ENCODE measurements around the gene CCT8L2.
"Not testable (repeated sequence)": the region's sequence is repeated elsewhere in the genome, so short reads cannot be mapped to it uniquely, and the experiment has no call there.

Gene CCT8L2

GRCh38 chr22:16595251-16595650, 2.6 kb upstream of the CCT8L2 start:
- H3K27ac ChIP-seq (ENCODE audit: low read depth, low read length); H3K4me1 ChIP-seq (ENCODE audit: control insufficient read depth in 5 of 5, insufficient read depth in 5 of 5, low read length in 5 of 5); H3K9ac ChIP-seq (ENCODE audit: low read length in 5 of 5); H3K27me3 ChIP-seq (ENCODE audit: control insufficient read depth in 5 of 5, insufficient read depth in 4 of 5, low read length in 5 of 5); H3K36me3 ChIP-seq (ENCODE audit: control insufficient read depth in 5 of 5, insufficient read depth in 5 of 5, low read length in 5 of 5); H3K4me3 ChIP-seq (ENCODE audit: low read depth in 1 of 5, low read length in 5 of 5); H3K9me3 ChIP-seq (ENCODE audit: control insufficient read depth in 5 of 5, low read length in 5 of 5): not testable (repeated sequence)

GRCh38 chr22:16594026-16594425, 1.4 kb upstream of the CCT8L2 start:
- Histone ChIP-seq H3K27ac (ENCODE audit: low read depth, low read length) (no peak overlapping the region), H3K36me3 (ENCODE audit: control insufficient read depth in 5 of 5, insufficient read depth in 5 of 5, low read length in 5 of 5) (no peaks in the 10 kb centered on the region), H3K4me3 (ENCODE audit: low read depth in 1 of 5, low read length in 5 of 5) (no peak overlapping the region), H3K9ac (ENCODE audit: low read length in 5 of 5) (no peak overlapping the region), H3K9me3 (ENCODE audit: control insufficient read depth in 5 of 5, low read length in 5 of 5) (no peaks in the 10 kb centered on the region), H3K4me1 (ENCODE audit: control insufficient read depth in 5 of 5, insufficient read depth in 5 of 5, low read length in 5 of 5) (no peaks in the 10 kb centered on the region), H3K27me3 (ENCODE audit: control insufficient read depth in 5 of 5, insufficient read depth in 4 of 5, low read length in 5 of 5) (no peaks in the 10 kb centered on the region)

DNA sequence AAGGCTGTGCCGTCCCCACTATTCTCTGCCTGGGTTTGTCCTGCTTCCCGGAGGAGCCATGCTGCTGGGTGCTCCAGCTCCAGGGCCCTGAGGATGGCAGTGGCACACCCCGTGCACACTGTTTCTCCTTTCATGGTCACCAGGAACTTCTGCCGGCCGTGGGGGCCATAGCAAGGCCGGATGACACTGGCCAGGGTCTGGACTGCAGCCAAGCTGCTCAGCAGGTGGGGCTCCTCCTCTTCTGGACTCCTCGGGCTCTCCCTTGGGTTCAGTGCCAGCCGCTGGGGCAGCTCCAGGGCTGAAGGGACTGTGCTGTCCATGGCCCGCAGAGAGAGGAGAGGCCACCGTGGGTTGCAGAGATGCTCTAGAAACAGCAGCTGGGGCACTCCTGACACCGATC, 379 bp downstream of the CCT8L2 start:
- not testable (repeated sequence) for H3K27me3 ChIP-seq (ENCODE audit: control insufficient read depth in 5 of 5, insufficient read depth in 4 of 5, low read length in 5 of 5); H3K36me3 ChIP-seq (ENCODE audit: control insufficient read depth in 5 of 5, insufficient read depth in 5 of 5, low read length in 5 of 5); H3K27ac ChIP-seq (ENCODE audit: low read depth, low read length); H3K4me3 ChIP-seq (ENCODE audit: low read depth in 1 of 5, low read length in 5 of 5); H3K9me3 ChIP-seq (ENCODE audit: control insufficient read depth in 5 of 5, low read length in 5 of 5); H3K9ac ChIP-seq (ENCODE audit: low read length in 5 of 5); H3K4me1 ChIP-seq (ENCODE audit: control insufficient read depth in 5 of 5, insufficient read depth in 5 of 5, low read length in 5 of 5)

DNA sequence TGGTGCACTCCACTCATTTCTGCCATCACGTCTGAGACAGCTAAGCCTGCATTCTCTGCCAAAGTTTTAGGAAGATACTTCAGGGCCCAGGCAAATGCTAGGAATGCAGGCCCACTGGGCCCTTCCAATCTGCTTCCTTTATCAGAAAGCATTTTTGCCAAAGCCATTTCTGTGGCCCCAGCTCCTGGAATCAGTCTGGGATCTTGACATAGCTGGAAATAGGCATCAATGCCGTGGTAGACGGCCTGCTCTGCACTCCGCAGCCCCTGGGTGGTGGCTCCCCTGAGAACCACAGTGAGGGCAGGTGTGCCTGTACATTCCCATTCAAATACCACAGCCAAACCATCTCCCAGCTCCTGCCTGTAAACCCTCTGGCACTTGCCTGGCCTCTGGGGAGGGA, 1.5 kb downstream of the CCT8L2 start:
- not testable (repeated sequence) for H3K4me1 ChIP-seq (ENCODE audit: control insufficient read depth in 5 of 5, insufficient read depth in 5 of 5, low read length in 5 of 5); H3K4me3 ChIP-seq (ENCODE audit: low read depth in 1 of 5, low read length in 5 of 5); H3K36me3 ChIP-seq (ENCODE audit: control insufficient read depth in 5 of 5, insufficient read depth in 5 of 5, low read length in 5 of 5); H3K9ac ChIP-seq (ENCODE audit: low read length in 5 of 5); H3K27ac ChIP-seq (ENCODE audit: low read depth, low read length); H3K27me3 ChIP-seq (ENCODE audit: control insufficient read depth in 5 of 5, insufficient read depth in 4 of 5, low read length in 5 of 5); H3K9me3 ChIP-seq (ENCODE audit: control insufficient read depth in 5 of 5, low read length in 5 of 5)

- Histone ChIP-seq H3K27me3 (ENCODE audit: control insufficient read depth in 5 of 5, insufficient read depth in 4 of 5, low read length in 5 of 5) (no peaks in the 10 kb centered on the region), H3K36me3 (ENCODE audit: control insufficient read depth in 5 of 5, insufficient read depth in 5 of 5, low read length in 5 of 5) (no peaks in the 10 kb centered on the region), H3K27ac (ENCODE audit: low read depth, low read length) (no peak overlapping the region), H3K9me3 (ENCODE audit: control insufficient read depth in 5 of 5, low read length in 5 of 5) (no peaks in the 10 kb centered on the region), H3K4me1 (ENCODE audit: control insufficient read depth in 5 of 5, insufficient read depth in 5 of 5, low read length in 5 of 5) (no peaks in the 10 kb centered on the region), H3K9ac (ENCODE audit: low read length in 5 of 5) (no peak overlapping the region), H3K4me3 (ENCODE audit: low read depth in 1 of 5, low read length in 5 of 5) (no peak overlapping the region)
Observed at GRCh38 chr22:16586991-16587390, 5.6 kb downstream of the CCT8L2 start.

DNA sequence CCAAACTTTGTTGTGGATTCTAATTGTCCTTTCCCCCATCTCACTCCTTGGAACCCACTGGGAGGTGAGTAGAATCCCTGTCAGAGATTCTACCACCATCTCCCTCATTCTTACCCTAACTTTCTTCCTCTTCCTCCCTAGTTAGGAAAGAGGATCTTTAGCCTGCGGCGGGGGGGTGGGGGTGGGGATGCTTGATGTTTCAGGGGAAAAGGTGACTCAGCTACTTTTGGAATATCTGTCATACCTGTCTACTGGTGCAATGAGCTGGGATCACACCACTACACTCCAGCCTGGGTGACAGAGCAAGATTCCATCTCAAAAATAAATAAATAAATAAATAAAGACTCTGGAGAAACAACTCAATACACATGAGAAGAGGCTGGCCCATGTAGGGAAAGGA, 6.4 kb downstream of the CCT8L2 start:
- Histone ChIP-seq H3K36me3 (ENCODE audit: control insufficient read depth in 5 of 5, insufficient read depth in 5 of 5, low read length in 5 of 5) (no peaks in the 10 kb centered on the region), H3K27me3 (ENCODE audit: control insufficient read depth in 5 of 5, insufficient read depth in 4 of 5, low read length in 5 of 5) (no peaks in the 10 kb centered on the region), H3K27ac (ENCODE audit: low read depth, low read length) (no peak overlapping the region), H3K9ac (ENCODE audit: low read length in 5 of 5) (no peak overlapping the region), H3K9me3 (ENCODE audit: control insufficient read depth in 5 of 5, low read length in 5 of 5) (no peaks in the 10 kb centered on the region), H3K4me3 (ENCODE audit: low read depth in 1 of 5, low read length in 5 of 5) (no peak overlapping the region), H3K4me1 (ENCODE audit: control insufficient read depth in 5 of 5, insufficient read depth in 5 of 5, low read length in 5 of 5) (no peaks in the 10 kb centered on the region)

DNA sequence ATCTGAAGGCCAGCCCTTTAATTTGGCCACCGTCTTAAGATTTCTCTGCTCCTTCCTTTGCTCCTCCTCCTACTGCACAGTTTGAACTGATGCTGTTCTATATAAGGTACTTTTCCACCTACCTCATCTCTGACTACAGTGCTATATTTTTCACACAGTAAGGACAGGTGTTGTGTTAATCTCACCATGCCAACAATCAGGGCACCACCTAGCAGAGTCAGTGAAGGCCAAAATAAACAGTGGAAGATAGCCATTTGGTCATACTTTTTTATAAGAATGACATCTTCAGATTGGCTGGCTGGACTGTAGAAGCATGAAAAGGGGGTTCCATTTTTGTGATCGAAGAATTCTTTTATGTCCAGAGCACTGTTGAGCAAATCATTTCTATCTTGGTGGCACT, 11.7 kb downstream of the CCT8L2 start:
- not testable (repeated sequence) for H3K4me1 ChIP-seq (ENCODE audit: control insufficient read depth in 5 of 5, insufficient read depth in 5 of 5, low read length in 5 of 5); H3K9me3 ChIP-seq (ENCODE audit: control insufficient read depth in 5 of 5, low read length in 5 of 5); H3K36me3 ChIP-seq (ENCODE audit: control insufficient read depth in 5 of 5, insufficient read depth in 5 of 5, low read length in 5 of 5); H3K9ac ChIP-seq (ENCODE audit: low read length in 5 of 5); H3K27me3 ChIP-seq (ENCODE audit: control insufficient read depth in 5 of 5, insufficient read depth in 4 of 5, low read length in 5 of 5); H3K4me3 ChIP-seq (ENCODE audit: low read depth in 1 of 5, low read length in 5 of 5); H3K27ac ChIP-seq (ENCODE audit: low read depth, low read length)

DNA sequence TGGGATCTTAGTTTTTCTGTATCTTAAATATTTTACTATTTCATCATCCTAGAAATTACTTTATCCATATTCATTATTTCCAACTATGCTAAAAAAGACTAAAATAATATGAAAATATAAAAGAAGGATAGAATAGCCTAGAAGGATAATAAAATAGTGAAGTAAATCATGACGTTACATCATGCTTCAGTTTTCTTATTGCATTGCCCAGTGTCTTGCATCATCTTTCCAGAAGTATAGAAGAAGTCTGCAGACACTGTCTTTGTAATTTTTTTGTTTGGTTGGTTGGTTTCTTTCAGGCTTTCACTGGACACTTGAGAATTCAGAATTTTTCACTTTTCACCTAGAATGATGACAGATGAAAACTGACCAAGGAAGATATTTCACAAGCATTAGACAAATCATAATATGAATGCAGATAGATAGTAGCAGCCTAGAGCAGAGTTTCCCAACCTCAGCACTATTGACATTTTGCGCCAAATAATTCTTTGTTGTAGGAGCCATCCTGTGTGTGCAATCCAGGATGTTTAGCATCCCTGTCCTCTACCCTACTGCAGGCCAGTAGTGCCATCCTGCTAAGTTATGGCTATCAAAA, 23.3 kb downstream of the CCT8L2 start:
- not testable (repeated sequence) for H3K27me3 ChIP-seq (ENCODE audit: control insufficient read depth in 5 of 5, insufficient read depth in 4 of 5, low read length in 5 of 5); H3K9ac ChIP-seq (ENCODE audit: low read length in 5 of 5); H3K36me3 ChIP-seq (ENCODE audit: control insufficient read depth in 5 of 5, insufficient read depth in 5 of 5, low read length in 5 of 5); H3K4me3 ChIP-seq (ENCODE audit: low read depth in 1 of 5, low read length in 5 of 5); H3K27ac ChIP-seq (ENCODE audit: low read depth, low read length); H3K9me3 ChIP-seq (ENCODE audit: control insufficient read depth in 5 of 5, low read length in 5 of 5); H3K4me1 ChIP-seq (ENCODE audit: control insufficient read depth in 5 of 5, insufficient read depth in 5 of 5, low read length in 5 of 5)

- H3K4me1 ChIP-seq (ENCODE audit: control insufficient read depth in 5 of 5, insufficient read depth in 5 of 5, low read length in 5 of 5) = no peaks in the 10 kb centered on the region
- no peaks in the 10 kb centered on the region for H3K27me3 ChIP-seq (ENCODE audit: control insufficient read depth in 5 of 5, insufficient read depth in 4 of 5, low read length in 5 of 5)
Observed at GRCh38 chr22:16568425-16568758, 24.2 kb downstream of the CCT8L2 start.

GRCh38 chr22:16567617-16568424, 24.8 kb downstream of the CCT8L2 start:
- H3K27ac ChIP-seq (ENCODE audit: low read depth, low read length); H3K4me1 ChIP-seq (ENCODE audit: control insufficient read depth in 5 of 5, insufficient read depth in 5 of 5, low read length in 5 of 5); H3K4me3 ChIP-seq (ENCODE audit: low read depth in 1 of 5, low read length in 5 of 5); H3K9ac ChIP-seq (ENCODE audit: low read length in 5 of 5); H3K27me3 ChIP-seq (ENCODE audit: control insufficient read depth in 5 of 5, insufficient read depth in 4 of 5, low read length in 5 of 5); H3K36me3 ChIP-seq (ENCODE audit: control insufficient read depth in 5 of 5, insufficient read depth in 5 of 5, low read length in 5 of 5): not testable (repeated sequence)
- peaks cover 0 to 12% (median 0%) of the 10 kb centered on the region in 5 donors for H3K9me3 ChIP-seq (ENCODE audit: control insufficient read depth in 5 of 5, low read length in 5 of 5)

More at GRCh38 chr22:16568425-16568758, 24.2 kb downstream of the CCT8L2 start:
- Histone ChIP-seq H3K9ac (ENCODE audit: low read length in 5 of 5) (no peak overlapping the region), H3K36me3 (ENCODE audit: control insufficient read depth in 5 of 5, insufficient read depth in 5 of 5, low read length in 5 of 5) (no peaks in the 10 kb centered on the region), H3K9me3 (ENCODE audit: control insufficient read depth in 5 of 5, low read length in 5 of 5) (peaks cover 0 to 12% (median 0%) of the 10 kb centered on the region in 5 donors), H3K27ac (ENCODE audit: low read depth, low read length) (no peak overlapping the region), H3K4me3 (ENCODE audit: low read depth in 1 of 5, low read length in 5 of 5) (no peak overlapping the region)

All from subcutaneous abdominal adipose tissue (tissue), 5 donors.